Neural progenitor cell (in vitro differentiated cells): ENCODE measurements around the gene MEI1.

Source experiments
- CTCF ChIP-seq: fragments of 200-600 bp; sonication (generic); IDR thresholded peaks from 2 replicates; pipeline ENCODE4 v1.5.1; 2017; ENCODE audit warnings: antibody characterized with exemption, mild to moderate bottlenecking
- EZH2 ChIP-seq: fragments of 200-600 bp; sonication (generic); IDR thresholded peaks from 2 replicates; pipeline ENCODE4 v1.6.1; 2017; ENCODE audit warnings: antibody characterized with exemption, mild to moderate bottlenecking, moderate library complexity
- EZH2phosphoT487 ChIP-seq: fragments of 200-600 bp; sonication (generic); IDR thresholded peaks from 2 replicates; pipeline ENCODE4 v1.6.1; 2017; ENCODE audit warnings: antibody characterized with exemption

DNA sequence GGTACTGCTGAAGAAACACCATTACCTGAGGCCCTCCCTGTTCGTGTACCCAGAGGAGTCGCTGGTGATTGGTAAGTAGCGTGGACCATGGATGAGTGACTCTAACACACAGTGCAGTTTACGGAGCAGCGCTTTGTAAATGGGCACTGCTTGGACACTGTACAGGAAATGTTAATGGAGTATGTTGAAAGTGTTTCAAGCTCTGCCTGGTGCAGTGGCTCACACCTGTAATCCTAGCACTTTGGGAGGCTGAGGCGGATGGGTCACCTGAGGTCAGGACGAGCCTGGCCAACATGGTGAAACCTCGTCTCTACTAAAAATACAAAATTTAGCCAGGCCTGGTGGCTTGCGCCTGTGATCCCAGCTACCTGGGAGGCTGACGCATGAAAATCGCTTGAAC, 48.5 kb upstream of the MEI1 start:
- TF ChIP-seq EZH2phosphoT487: no peak
- TF ChIP-seq CTCF: no peak
- TF ChIP-seq EZH2: no peak
